ENCODE measurements around the gene SALL1. TPM values are rescaled to one million over a fixed set of nuclear protein-coding genes. Genes with fewer than 3 reads are reported as not detected.

The SALL1 gene
- total RNA-seq, 1 experiment from 2014 or later = not detected

DNA sequence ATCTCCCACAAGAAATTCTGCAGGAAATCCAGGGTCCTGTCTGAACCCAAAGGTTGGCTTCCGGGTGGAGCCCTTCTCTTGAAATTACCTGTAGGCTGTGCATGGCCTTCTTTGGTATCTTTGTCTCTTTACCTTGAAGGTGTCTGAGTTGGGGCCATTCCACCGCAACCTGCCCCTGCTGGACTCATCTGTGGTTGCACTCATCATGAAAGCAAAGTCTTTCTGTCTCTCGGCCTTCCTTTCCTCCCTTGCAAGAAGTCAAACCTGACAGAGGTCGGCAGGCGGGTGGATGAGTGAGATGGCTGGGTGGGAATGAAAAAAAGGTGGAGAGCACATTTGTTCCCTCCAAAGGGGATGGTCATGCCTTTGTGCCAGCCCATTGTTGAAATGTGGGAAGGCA is 25.1 kb downstream of the SALL1 start:
- no peak overlapping the region for H3K4me3 Mint-ChIP-seq (ENCODE audit: unreplicated experiment)
- BruUV-seq (replicated peaks) = no TSS peak
- ChIA-PET CTCF (interaction anchor here (0.6 to 1.3 kb wide), 6 partner anchors 249 to 856 kb away, joined by 3 to 6 read pairs (median 4); no protein-coding TSS in a partner anchor), POLR2A (no interaction called here)
- TF ChIP-seq CTCF (IDR thresholded peaks at IDR 0.05; ENCODE audit: unreplicated experiment) = no peak
- intact Hi-C loops (cut with micrococcal nuclease) = no loop called here
- H3K4me1 Mint-ChIP-seq (ENCODE audit: insufficient read depth, unreplicated experiment) = no peaks in the 10 kb centered on the region
- no peak for DNase-seq (ENCODE audit: unreplicated experiment)
- H3K9me3 Mint-ChIP-seq (ENCODE audit: unreplicated experiment) = no peaks in the 10 kb centered on the region
- no peak overlapping the region for H3K27ac Mint-ChIP-seq (ENCODE audit: low read depth, unreplicated experiment)
- no peaks in the 10 kb centered on the region for H3K27me3 Mint-ChIP-seq (ENCODE audit: insufficient read depth, unreplicated experiment)
- no peaks in the 10 kb centered on the region for H3K36me3 Mint-ChIP-seq (ENCODE audit: insufficient read depth, unreplicated experiment)

DNA sequence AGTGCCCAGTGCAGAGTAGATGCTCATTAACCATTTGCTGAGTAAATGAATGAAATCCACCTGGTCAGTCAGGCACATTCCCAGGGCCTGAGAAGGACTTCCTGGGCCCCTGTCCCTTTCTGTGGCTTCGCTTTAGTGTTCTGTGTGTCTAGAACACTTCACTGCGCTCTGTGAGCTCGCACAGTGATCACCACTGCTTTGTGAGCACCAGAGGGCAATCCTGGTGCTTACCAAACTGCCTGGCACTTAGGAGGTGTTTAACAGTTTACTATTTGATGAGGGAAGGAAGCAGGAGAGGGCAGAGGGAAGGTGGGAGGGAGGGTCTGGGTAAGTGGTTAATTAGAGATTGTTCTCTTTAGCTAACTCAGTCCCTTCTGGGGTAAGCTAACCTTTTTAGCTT is 26.2 kb downstream of the SALL1 start:
- H3K27me3 Mint-ChIP-seq (ENCODE audit: insufficient read depth, unreplicated experiment) = no peaks in the 10 kb centered on the region
- H3K27ac Mint-ChIP-seq (ENCODE audit: low read depth, unreplicated experiment) = no peak overlapping the region
- no peak for DNase-seq (ENCODE audit: unreplicated experiment)
- TF ChIP-seq CTCF (IDR thresholded peaks at IDR 0.05; ENCODE audit: unreplicated experiment) = no peak
- CTCF ChIA-PET = interaction anchor here (0.6 to 0.9 kb wide), 2 partner anchors 631 to 642 kb away, joined by 3 to 4 read pairs; no protein-coding TSS in a partner anchor
- no peaks in the 10 kb centered on the region for H3K36me3 Mint-ChIP-seq (ENCODE audit: insufficient read depth, unreplicated experiment)
- H3K4me3 Mint-ChIP-seq (ENCODE audit: unreplicated experiment) = no peak overlapping the region
- intact Hi-C loops (cut with micrococcal nuclease) = no loop called here
- POLR2A ChIA-PET = no interaction called here
- BruUV-seq (replicated peaks) = no TSS peak
- no peaks in the 10 kb centered on the region for H3K9me3 Mint-ChIP-seq (ENCODE audit: unreplicated experiment)
- H3K4me1 Mint-ChIP-seq (ENCODE audit: insufficient read depth, unreplicated experiment) = no peaks in the 10 kb centered on the region

- intact Hi-C loops (cut with micrococcal nuclease) = no loop called here
- Mint-ChIP-seq H3K4me1 (ENCODE audit: insufficient read depth, unreplicated experiment) (no peaks in the 10 kb centered on the region), H3K27ac (ENCODE audit: low read depth, unreplicated experiment) (peak overlapping the region; percentile 2), H3K4me3 (ENCODE audit: unreplicated experiment) (no peak overlapping the region), H3K9me3 (ENCODE audit: unreplicated experiment) (no peaks in the 10 kb centered on the region), H3K27me3 (ENCODE audit: insufficient read depth, unreplicated experiment) (no peaks in the 10 kb centered on the region), H3K36me3 (ENCODE audit: insufficient read depth, unreplicated experiment) (no peaks in the 10 kb centered on the region)
- no TSS peak for BruUV-seq (replicated peaks)
- TF ChIP-seq CTCF (IDR thresholded peaks at IDR 0.05; ENCODE audit: unreplicated experiment) = no peak
- DNase-seq (ENCODE audit: unreplicated experiment) = no peak
- ChIA-PET POLR2A (no interaction called here), CTCF (interaction anchor here (0.6 kb wide), 1 partner anchor 482 kb away, joined by 3 read pairs; no protein-coding TSS in a partner anchor)
These were observed 29.2 kb downstream of the SALL1 start for GRCh38 chr16:51121850-51122249.

DNA sequence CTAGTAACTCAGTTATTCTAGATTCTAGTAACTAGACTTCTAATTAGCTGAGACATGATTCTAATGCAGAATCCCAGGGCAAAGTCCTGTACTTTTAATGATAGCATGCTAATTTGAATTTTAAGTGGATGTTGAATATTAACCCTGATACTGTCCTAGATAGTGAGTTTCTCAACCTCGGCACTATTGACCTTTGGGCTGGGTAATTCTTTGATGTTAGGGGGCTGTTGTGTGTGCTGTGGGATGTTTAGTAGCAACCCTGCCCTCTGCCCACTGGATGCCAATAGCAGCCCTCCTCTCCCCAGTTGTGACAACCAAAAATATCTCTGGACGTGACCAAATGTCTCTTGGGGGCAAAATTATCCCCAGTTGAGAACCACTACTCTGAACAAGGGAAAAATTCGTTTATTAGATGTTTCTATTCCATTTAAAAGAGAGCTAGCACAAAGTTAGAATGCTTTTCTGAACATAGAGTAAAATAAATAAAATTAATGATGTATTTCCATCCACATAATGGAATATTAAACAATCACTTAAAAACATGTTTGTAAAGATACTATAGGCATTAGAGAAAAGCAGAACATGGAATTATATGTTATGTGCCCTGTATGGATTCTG is 30.2 kb downstream of the SALL1 start:
- Mint-ChIP-seq H3K27me3 (ENCODE audit: insufficient read depth, unreplicated experiment) (no peaks in the 10 kb centered on the region), H3K4me1 (ENCODE audit: insufficient read depth, unreplicated experiment) (no peaks in the 10 kb centered on the region), H3K4me3 (ENCODE audit: unreplicated experiment) (no peak overlapping the region), H3K27ac (ENCODE audit: low read depth, unreplicated experiment) (no peak overlapping the region), H3K9me3 (ENCODE audit: unreplicated experiment) (no peaks in the 10 kb centered on the region), H3K36me3 (ENCODE audit: insufficient read depth, unreplicated experiment) (no peaks in the 10 kb centered on the region)
- TF ChIP-seq CTCF (IDR thresholded peaks at IDR 0.05; ENCODE audit: unreplicated experiment) = no peak
- ChIA-PET POLR2A (no interaction called here), CTCF (interaction anchor here (0.6 kb wide), 1 partner anchor 28 kb away, joined by 4 read pairs; no protein-coding TSS in a partner anchor)
- no peak for DNase-seq (ENCODE audit: unreplicated experiment)
- BruUV-seq (replicated peaks) = no TSS peak
- intact Hi-C loops (cut with micrococcal nuclease) = no loop called here
